PC-9 (cell line): ENCODE measurements around the gene TP53RK.

ENCODE experiments used
- CTCF ChIP-seq: fragments of 200-600 bp; sonication (generic); conservative IDR thresholded peaks from 2 replicates; pipeline ENCODE4 v1.6.1; 2017; ENCODE audit warnings: mixed run types, antibody characterized with exemption, mild to moderate bottlenecking, moderate library complexity
- EZH2 ChIP-seq: fragments of 200-600 bp; sonication (generic); IDR thresholded peaks from 2 replicates; pipeline ENCODE4 v1.8.0; 2017; ENCODE audit warnings: antibody characterized with exemption, low read depth

- TF ChIP-seq EZH2 (no peak), CTCF (no peak)
Measured at GRCh38 chr20:46723039-46723438, 33.8 kb upstream of the TP53RK start.
